Heart left ventricle (tissue), 16 donors: ENCODE data around the gene NR3C2. TPM values are rescaled to one million over a fixed set of nuclear protein-coding genes. Genes with fewer than 3 reads are reported as not detected.

Experiments
- ATAC-seq, 4 donors: fragments of 200-7000 bp; cut with Tn5 transposase; one replicate each; pipeline ENCODE4 v1.9.1; 2020 to 2022; ENCODE audit warnings: moderate library complexity in 4 of 4, mild to moderate bottlenecking in 3 of 4, moderate number of reproducible peaks in 1 of 4
- DNase-seq, 5 donors: peaks; one replicate each; pipeline ENCODE4 v3.0.0-alpha.2; 2020
- H3K27ac ChIP-seq, 12 donors: fragments of 200-600 bp; sonication (generic) in 4 of 12; one replicate each; pipeline versions ENCODE4 v1.5.0 to v1.8.0; 2016 to 2022; ENCODE audit warnings: mild to moderate bottlenecking in 2 of 12
- H3K27me3 ChIP-seq, 9 donors: fragments of 200-600 bp; sonication (generic) in 2 of 9; one replicate each; pipeline versions ENCODE4 v1.5.1 to v1.8.0; 2016 to 2022; ENCODE audit warnings: mild to moderate bottlenecking in 3 of 9
- H3K36me3 ChIP-seq, 9 donors: fragments of 200-600 bp; sonication (generic) in 2 of 9; one replicate each; pipeline versions ENCODE4 v1.5.0 to v1.8.0; 2018 to 2022; ENCODE audit warnings: mild to moderate bottlenecking in 2 of 9
- H3K4me1 ChIP-seq, 12 donors: fragments of 200-600 bp; sonication (generic) in 4 of 12; one replicate each; pipeline versions ENCODE4 v1.5.0 to v1.8.0; 2016 to 2022; ENCODE audit warnings: mild to moderate bottlenecking in 3 of 12
- H3K4me3 ChIP-seq, 12 donors: fragments of 200-600 bp; sonication (generic) in 4 of 12; one replicate each; pipeline versions ENCODE4 v1.5.0 to v1.8.0; 2017 to 2022; ENCODE audit warnings: mild to moderate bottlenecking in 9 of 12, moderate library complexity in 4 of 12
- H3K9me3 ChIP-seq, 12 donors: fragments of 200-600 bp; sonication (generic) in 4 of 12; one replicate each; pipeline versions ENCODE4 v1.5.0 to v1.8.0; 2016 to 2022; ENCODE audit warnings: mild to moderate bottlenecking in 1 of 12
- CTCF ChIP-seq, 12 donors: fragments of 200-600 bp; sonication (generic) in 4 of 12; IDR thresholded peaks; one replicate each; pipeline versions ENCODE4 v1.5.0 to v1.8.0; 2018 to 2022; ENCODE audit warnings: antibody characterized with exemption in 12 of 12, mild to moderate bottlenecking in 5 of 12
- POLR2A ChIP-seq, 2 donors: fragments of 450-650 bp; IDR thresholded peaks; one replicate each; pipeline ENCODE4 v1.6.1; 2017; ENCODE audit warnings: antibody characterized with exemption in 2 of 2, mild to moderate bottlenecking in 2 of 2, moderate library complexity in 2 of 2
- WGBS, 4 donors: extraction: QIAGEN DNeasy Blood & Tissue Kit in 2 of 4; methylation state at CpG; one replicate each; pipeline versions ENCODE4 v1.1.5 to v1.1.7; 2013 to 2018; 5-methylcytosine and 5-hydroxymethylcytosine counted together
- intact Hi-C, 10 donors: fragments of 100-400 bp; cut with DNase I; formaldehyde crosslinking; loops; one replicate each; pipeline versions ENCODE4 v1.11.1 to v1.14.2; 2022
- polyA plus RNA-seq, 2 donors: library from polyadenylated mRNA; stranded (reverse); fragments of 200-250 nt; gene quantifications; one replicate each; pipeline ENCODE4 v1.2.3, GENCODE V29; 2013
- total RNA-seq, 9 donors: library from RNA; depleted of rRNA in 2 of 9; stranded (reverse); fragments of >200 nt in 2 of 9; fragmentation: NEBNext Ultra II Directional in 3 of 9; extraction: Animal tissue kit (Norgen Biotek cat#: 25700) in 3 of 9; gene quantifications; one replicate each; pipeline versions ENCODE4 v1.1.0 to v1.2.4, GENCODE V29; 2016 to 2023
- donor health status: ischemic (EF 13 %, LVEDD 7.1; RV severe dilation, severe dysfunction).
- donor health status: healthy with polysubstance abuse.
- donor health status: DM: no; HTN: yes; CAD: no.
- donor health status: DM: no; HTN: no; CAD: no.
- donor health status: ischemic (EF 25% LVEDD 6.9; RV normal size, moderate dysfunction).
- donor health status: ischemic (EF 25% LVEDD 5.7; RV mildly dilated, moderate dysfunction).
- donor health status: healthy.
- donor health status: DM: yes; HTN: yes; CAD: no.
- donor health status: ischemic (EF 35%, LVEDD 5.7; RV mildly dilated, moderate dysfunction).
- donor health status: nonischemic (EF 11% LVEDD 7.7; RV severe dilation, severe dysfunction).
- donor health status: DM: yes; HTN: yes; CAD: no.
- donor health status: PGD.
- donor health status: ischemic (EF 29% LVEDD 5.4; RV normal size, mild dysfunction).
- donor health status: nonischemic (EF 23%, LVEDD 6.1; RV moderate dilation, normal function).

Gene NR3C2
- total and polyA plus RNA-seq, 11 donors, result 3.6 to 26.5 (median 18.4) TPM

- TF ChIP-seq POLR2A (IDR thresholded peaks at IDR 0.05) (no peak), CTCF (IDR thresholded peaks at IDR 0.05) (no peak)
- intact Hi-C loops, result no loop called here
- DNase-seq, result no peak
- Histone ChIP-seq H3K9me3 (no peaks in the 10 kb centered on the region), H3K27me3 (no peaks in the 10 kb centered on the region), H3K27ac (no peak overlapping the region), H3K4me1 (peaks cover 0 to 28% (median 5%) of the 10 kb centered on the region in 12 donors), H3K36me3 (peaks cover 0 to 9% (median 0%) of the 10 kb centered on the region in 9 donors), H3K4me3 (no peak overlapping the region)
- WGBS, 4 donors, result 88 to 96% (median 95%) methylated on average over 5 of the region's 5 CpGs
- no peak for ATAC-seq
Measured at GRCh38 chr4:148097801-148098200, 344.4 kb downstream of the NR3C2 start.

DNA sequence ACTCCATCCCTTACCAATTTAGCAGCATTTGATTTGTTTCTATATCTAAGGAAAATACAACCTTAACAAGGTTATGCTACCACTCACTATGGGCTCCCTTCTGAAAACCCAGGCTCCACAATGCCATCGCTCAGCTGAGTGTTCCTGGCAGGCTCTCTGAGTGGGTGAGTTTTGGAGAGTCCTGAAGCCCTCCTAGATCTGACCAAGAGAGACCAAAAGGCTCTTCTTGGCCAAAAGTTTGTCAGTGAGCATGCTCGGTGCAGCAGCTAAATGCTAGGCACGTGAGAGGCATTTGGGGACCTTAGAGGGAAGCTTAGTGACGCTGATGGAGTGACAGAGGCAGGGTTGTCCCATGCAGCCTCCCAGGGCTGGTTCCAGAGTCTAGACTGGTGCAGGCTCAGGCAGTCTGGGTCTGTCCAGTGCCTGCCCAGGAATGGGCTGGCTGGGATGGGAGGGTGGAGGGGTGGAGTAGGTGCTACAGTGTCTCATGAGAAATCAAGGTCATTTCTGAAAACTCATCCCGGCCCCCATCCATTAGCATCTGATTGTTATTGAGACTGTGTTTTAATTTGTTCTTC lies 346.8 kb downstream of the NR3C2 start:
- no peak for TF ChIP-seq POLR2A (IDR thresholded peaks at IDR 0.05)
- no peak for TF ChIP-seq CTCF (IDR thresholded peaks at IDR 0.05)
- Histone ChIP-seq H3K27ac (peak overlapping the region in 1 of 12 donors; percentile 27), H3K36me3 (peaks cover 0 to 6% (median 0%) of the 10 kb centered on the region in 9 donors), H3K9me3 (no peaks in the 10 kb centered on the region), H3K4me1 (peaks cover 0 to 44% (median 6%) of the 10 kb centered on the region in 12 donors), H3K27me3 (no peaks in the 10 kb centered on the region), H3K4me3 (no peak overlapping the region)
- ATAC-seq (peak in 3 of 4 donors; percentile 16 to 39 (median 33)), DNase-seq (no peak)
- intact Hi-C loops, result no loop called here
- WGBS, 4 donors, result 83 to 92% (median 90%) methylated on average over 5 of the region's 5 CpGs

DNA sequence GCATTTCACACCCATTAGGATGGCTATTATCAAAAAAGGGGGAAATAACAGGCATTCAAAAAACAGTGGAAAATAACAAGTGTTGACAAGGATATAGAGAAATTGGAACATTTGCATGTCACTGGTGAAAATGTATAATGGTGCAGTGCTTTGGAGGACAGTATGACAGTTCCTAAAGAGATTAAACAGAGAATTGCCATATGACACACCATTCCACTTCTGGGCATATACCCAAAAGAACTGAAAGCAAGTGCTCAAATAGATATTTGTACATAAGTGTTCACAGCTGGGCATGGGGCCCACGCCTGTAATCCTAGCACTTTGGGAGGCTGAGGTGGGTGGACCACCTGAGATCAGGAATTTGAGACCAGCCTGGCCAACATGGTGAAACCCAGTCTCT lies 348.1 kb downstream of the NR3C2 start:
- H3K9me3 ChIP-seq, result no peaks in the 10 kb centered on the region
- H3K27ac ChIP-seq, result peak overlapping the region in 3 of 12 donors; percentile 2 to 40 (median 3)
- H3K4me3 ChIP-seq, result no peak overlapping the region
- intact Hi-C loops, result no loop called here
- H3K36me3 ChIP-seq, result peaks cover 0 to 6% (median 0%) of the 10 kb centered on the region in 9 donors
- DNase-seq (peak in 1 of 5 donors; percentile 26), ATAC-seq (peak; percentile 28 to 76 (median 58))
- 42 to 67% (median 52%) methylated on average over 1 of the region's 1 CpG for WGBS, 4 donors
- H3K27me3 ChIP-seq, result no peaks in the 10 kb centered on the region
- no peak for TF ChIP-seq CTCF (IDR thresholded peaks at IDR 0.05)
- no peak for TF ChIP-seq POLR2A (IDR thresholded peaks at IDR 0.05)
- peaks cover 0 to 47% (median 6%) of the 10 kb centered on the region in 12 donors for H3K4me1 ChIP-seq

- WGBS, 4 donors, result 94 to 100% (median 96%) methylated on average over 4 to 5 of the region's 5 CpGs
- intact Hi-C loops, result no loop called here
- Histone ChIP-seq H3K4me3 (no peak overlapping the region), H3K27me3 (no peaks in the 10 kb centered on the region), H3K9me3 (no peaks in the 10 kb centered on the region), H3K4me1 (peaks cover 0 to 47% (median 6%) of the 10 kb centered on the region in 12 donors), H3K36me3 (peaks cover 0 to 6% (median 0%) of the 10 kb centered on the region in 9 donors), H3K27ac (peak overlapping the region in 1 of 12 donors; percentile 40)
- DNase-seq, result no peak
- no peak for TF ChIP-seq CTCF (IDR thresholded peaks at IDR 0.05)
- no peak for TF ChIP-seq POLR2A (IDR thresholded peaks at IDR 0.05)
- peak in 1 of 4 donors; percentile 24 for ATAC-seq
Measured at GRCh38 chr4:148093065-148093464, 349.1 kb downstream of the NR3C2 start.
